HCT116 (cell line): ENCODE results near the gene PLCB1. TPM values are rescaled to one million over a fixed set of nuclear protein-coding genes. Genes with fewer than 3 reads are reported as not detected.

Source experiments
- ATAC-seq: fragments of 200-7000 bp; cut with Tn5 transposase; 2 replicates; pipeline ENCODE4 v1.9.1; 2020; ENCODE audit warnings: mild to moderate bottlenecking, moderate library complexity
- BruUV-seq: library from RNA; stranded (reverse); fragments of 400-500 nt; replicated peaks from 2 replicates; lab custom pipeline; 2021; lab: Mats Ljungman, UMichigan
- CTCF ChIA-PET: fragments of 300-600 bp; sonication (Branson Sonifier 250); formaldehyde crosslinking; loops from one replicate; lab custom pipeline; 2021; ENCODE audit warnings: antibody characterized with exemption; lab: Charles Lee
- POLR2A ChIA-PET: fragments of 300-600, 350-600 bp; sonication (Branson Sonifier 250); formaldehyde crosslinking; loops from one replicate; lab custom pipeline; 2021; ENCODE audit warnings: antibody characterized with exemption; lab: Charles Lee
- RAD21 ChIA-PET, 2 experiments: fragments of 300-600 bp; sonication (Branson Sonifier 250); formaldehyde crosslinking; loops; one replicate each; lab custom pipeline; 2023; ENCODE audit warnings: low total read pairs in 2 of 2; ENCODE audit not compliant: uncharacterized antibody in 2 of 2, unreplicated experiment in 2 of 2, low non-redundant PET in 1 of 2; lab: Charles Lee
- DNase-seq: peaks from one replicate; pipeline ENCODE4 v3.0.0-alpha.2; 2010; ENCODE audit warnings: low read depth, low spot score
- H2AFZ ChIP-seq: fragments of 200-600 bp; shearing (Covaris generic), sonication (generic); 2 replicates; pipeline ENCODE4 v1.6.1; 2017; ENCODE audit warnings: low read depth, mixed run types, mixed read lengths, antibody characterized with exemption, low read length; ENCODE audit not compliant: poor library complexity, severe bottlenecking
- H3K27ac ChIP-seq: 2 replicates; pipeline ENCODE4 v1.5.1; 2012; ENCODE audit warnings: low read depth, low read length
- H3K27me3 ChIP-seq: fragments of 200-600 bp; sonication (generic); 2 replicates; pipeline ENCODE4 v1.6.1; 2016; ENCODE audit warnings: mixed run types, low read length, mixed read lengths; ENCODE audit not compliant: insufficient read depth
- H3K36me3 ChIP-seq, 2 experiments: fragments of 200-500 bp in 1 of 2; fragments of 200-600 bp in 1 of 2; sonication (Bioruptor generic) in 1 of 2; sonication (generic) in 1 of 2; 2 replicates each; pipeline versions ENCODE4 v1.5.1 to v1.6.1; 2014 to 2016; ENCODE audit warnings: low read length in 2 of 2, inconsistent platforms in 1 of 2, mixed read lengths in 1 of 2, mixed run types in 1 of 2; ENCODE audit not compliant: insufficient read depth in 2 of 2, control insufficient read depth in 1 of 2
- H3K4me1 ChIP-seq, 2 experiments: fragments of 200-600 bp in 1 of 2; sonication (generic) in 1 of 2; 2 replicates each; pipeline versions ENCODE4 v1.5.1 to v1.6.1; 2012 to 2017; ENCODE audit warnings: low read length in 2 of 2, inconsistent platforms in 1 of 2, mild to moderate bottlenecking in 1 of 2, mixed read lengths in 1 of 2, mixed run types in 1 of 2, moderate library complexity in 1 of 2; ENCODE audit not compliant: insufficient read depth in 2 of 2, control insufficient read depth in 1 of 2
- H3K4me2 ChIP-seq: fragments of 200-600 bp; sonication (generic); 2 replicates; pipeline ENCODE4 v1.6.1; 2017; ENCODE audit warnings: mixed run types, low read length, mixed read lengths
- H3K4me3 ChIP-seq, 2 experiments: fragments of 200-600 bp in 1 of 2; sonication (generic) in 1 of 2; replicated peaks in 1 of 2; 2 replicates each; pipeline ENCODE4 v1.5.1; 2011 to 2016; ENCODE audit warnings: low read length in 2 of 2, control low read depth in 1 of 2, low read depth in 1 of 2, mild to moderate bottlenecking in 1 of 2, mixed read lengths in 1 of 2, mixed run types in 1 of 2
- H3K79me2 ChIP-seq: fragments of 200-600 bp; sonication (generic); 2 replicates; pipeline ENCODE4 v1.6.1; 2017; ENCODE audit warnings: mild to moderate bottlenecking, mixed run types, low read length, moderate library complexity, mixed read lengths; ENCODE audit not compliant: insufficient read depth
- H3K9ac ChIP-seq: fragments of 200-600 bp; sonication (generic); 2 replicates; pipeline ENCODE4 v1.6.1; 2016; ENCODE audit warnings: low read length, mixed read lengths
- H3K9me2 ChIP-seq: fragments of 200-600 bp; sonication (generic), shearing (Covaris generic); 2 replicates; pipeline ENCODE4 v1.6.1; 2017; ENCODE audit warnings: mixed run types, mild to moderate bottlenecking, moderate library complexity; ENCODE audit not compliant: insufficient read depth
- H3K9me3 ChIP-seq, 2 experiments: fragments of 200-500 bp in 1 of 2; fragments of 200-600 bp in 1 of 2; sonication (Bioruptor generic) in 1 of 2; sonication (generic) in 1 of 2; 2 replicates each; pipeline ENCODE4 v1.6.1; 2014 to 2017; ENCODE audit warnings: low read length in 2 of 2, mixed read lengths in 2 of 2, inconsistent platforms in 1 of 2, low read depth in 1 of 2, mild to moderate bottlenecking in 1 of 2, mixed run types in 1 of 2, moderate library complexity in 1 of 2; ENCODE audit not compliant: control insufficient read depth in 1 of 2, insufficient read depth in 1 of 2
- H4K20me1 ChIP-seq: fragments of 200-600 bp; sonication (generic), shearing (Covaris generic); 2 replicates; pipeline ENCODE4 v1.6.1; 2017; ENCODE audit warnings: mixed run types, mild to moderate bottlenecking, moderate library complexity; ENCODE audit not compliant: insufficient read depth
- CEBPB ChIP-seq: IDR thresholded peaks from 2 replicates; pipeline ENCODE4 v1.6.1; 2012; ENCODE audit warnings: low read depth
- CTCF ChIP-seq, 3 experiments: fragments of 200-600 bp in 1 of 3; sonication (generic) in 1 of 3; IDR thresholded peaks in 2 of 3; conservative IDR thresholded peaks in 1 of 3; 2 replicates each; pipeline ENCODE4 v1.5.1; 2012 to 2017; ENCODE audit warnings: low read depth in 2 of 3, low read length in 2 of 3, antibody characterized with exemption in 1 of 3, borderline replicate concordance in 1 of 3, control low read depth in 1 of 3, mild to moderate bottlenecking in 1 of 3, mixed read lengths in 1 of 3, mixed run types in 1 of 3, moderate library complexity in 1 of 3; ENCODE audit not compliant: insufficient read depth in 1 of 3
- MAX ChIP-seq: IDR thresholded peaks from 2 replicates; pipeline ENCODE4 v1.6.1; 2012
- REST ChIP-seq: IDR thresholded peaks from 2 replicates; pipeline ENCODE4 v1.6.1; 2012; ENCODE audit warnings: low read depth
- SIN3A ChIP-seq: IDR thresholded peaks from 2 replicates; pipeline ENCODE4 v1.6.1; 2012; ENCODE audit warnings: low read depth
- YY1 ChIP-seq: IDR thresholded peaks from 2 replicates; pipeline ENCODE4 v1.6.1; 2011; ENCODE audit warnings: low read length, low read depth, moderate library complexity, mild to moderate bottlenecking; ENCODE audit not compliant: insufficient replicate concordance; ENCODE audit errors: extremely low read depth
- ZFX ChIP-seq: fragments of 450-650 bp; IDR thresholded peaks from 2 replicates; pipeline ENCODE4 v1.6.1; 2017
- intact Hi-C: fragments of 100-400 bp; cut with micrococcal nuclease; formaldehyde crosslinking; loops from 2 replicates; pipeline ENCODE4 v1.10.0; 2022
- total RNA-seq: library from RNA; stranded (reverse); gene quantifications from one replicate; pipeline ENCODE4 v1.2.1, GENCODE V29; 2021; ENCODE audit not compliant: unreplicated experiment
- TF ChIP-seq, protein P1 (sequence below): IDR thresholded peaks from 2 replicates; pipeline ENCODE4 v1.6.1; 2012

PLCB1 gene
- total RNA-seq, 1 experiment from 2014 or later, result 15.8 TPM

GRCh38 chr20:8220716-8221115, 88.7 kb downstream of the PLCB1 start:
- Histone ChIP-seq H4K20me1 (no peaks in the 10 kb centered on the region), H3K9me2 (no peaks in the 10 kb centered on the region), H3K36me3 (no peaks in the 10 kb centered on the region), H3K4me3 (no peak overlapping the region), H2AFZ (no peak overlapping the region), H3K79me2 (no peaks in the 10 kb centered on the region), H3K4me2 (no peak overlapping the region), H3K9me3 (no peaks in the 10 kb centered on the region), H3K27me3 (no peaks in the 10 kb centered on the region), H3K9ac (no peak overlapping the region), H3K4me1 (no peaks in the 10 kb centered on the region), H3K27ac (no peak overlapping the region)
- intact Hi-C loops, result no loop called here
- RAD21 ChIA-PET, result no interaction called here
- no peak for DNase-seq
- no peak for ATAC-seq
- CTCF ChIA-PET, result no interaction called here
- POLR2A ChIA-PET, result no interaction called here
- TF ChIP-seq MAX, result no peak
- TF ChIP-seq CTCF (IDR thresholded peaks at IDR 0.05 in 2 of 3, conservative IDR thresholded peaks at IDR 0.05 in 1 of 3; ENCODE audit: borderline replicate concordance in 1 of 3, insufficient read depth in 1 of 3, low read depth in 2 of 3, low read length in 2 of 3), result no peak
- no peak for TF ChIP-seq ZFX
- TF ChIP-seq REST, result no peak
- TF ChIP-seq SIN3A, result no peak
- TF ChIP-seq, protein P1, sequence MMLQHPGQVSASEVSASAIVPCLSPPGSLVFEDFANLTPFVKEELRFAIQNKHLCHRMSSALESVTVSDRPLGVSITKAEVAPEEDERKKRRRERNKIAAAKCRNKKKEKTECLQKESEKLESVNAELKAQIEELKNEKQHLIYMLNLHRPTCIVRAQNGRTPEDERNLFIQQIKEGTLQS, result no peak
- no peak for TF ChIP-seq CEBPB
- no peak for TF ChIP-seq YY1
- no TSS peak for BruUV-seq
